Endothelial cell of hepatic sinusoid (primary cell): ENCODE measurements around the gene MBD5.
"Not testable (repeated sequence)": the region's sequence is repeated elsewhere in the genome, so short reads cannot be mapped to it uniquely, and the experiment has no call there.

Experiments used
- in situ Hi-C: cut with HindIII; loops from 2 replicates; pipeline ENCODE4 v1.10.0; 2017; ENCODE audit warnings: low sequenced_read_pairs

MBD5 gene

DNA sequence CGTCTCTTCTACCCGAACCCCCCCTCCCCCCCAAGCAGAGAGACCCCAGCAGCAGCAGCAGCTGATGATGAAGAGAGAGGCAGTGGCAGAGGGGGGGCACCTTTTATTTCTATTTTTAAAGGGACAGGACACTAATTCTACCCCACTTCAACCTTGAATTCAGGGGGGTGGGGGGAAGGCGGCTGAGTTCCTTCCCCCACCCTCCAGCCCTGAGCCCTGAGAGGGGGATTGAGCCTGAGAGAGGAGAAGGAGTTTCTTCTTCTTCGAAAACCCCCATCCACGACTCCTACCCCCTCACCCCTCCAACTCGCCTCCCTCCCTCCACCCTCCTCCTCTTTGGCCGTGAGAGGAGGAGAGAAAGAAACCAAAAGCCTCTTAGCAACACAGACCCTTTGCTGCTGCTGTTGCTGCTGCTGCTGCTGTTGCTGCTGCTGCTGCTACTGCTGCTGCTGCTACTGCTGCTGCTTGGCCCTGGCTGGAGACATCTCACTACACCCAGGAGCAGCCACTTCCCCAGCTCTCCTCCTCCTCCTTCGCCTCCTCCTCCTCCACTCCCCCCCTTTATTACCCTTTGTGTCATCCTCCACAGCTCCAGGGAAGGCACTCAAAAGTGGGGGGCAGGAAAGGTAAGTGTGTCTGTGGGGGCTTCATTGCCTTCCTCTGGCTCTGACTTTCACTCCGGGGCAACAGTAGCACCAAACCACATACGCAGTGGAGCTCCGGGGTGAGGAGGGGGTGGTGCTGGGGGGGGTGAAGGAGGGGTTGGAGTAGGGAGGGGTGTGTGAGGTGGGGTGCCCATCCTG is at the start of gene MBD5:
Gene MBD5 (plus strand): TSS at position 33 of the 803 bp plus-strand sequence.
- in situ Hi-C loops, result no loop called here

DNA sequence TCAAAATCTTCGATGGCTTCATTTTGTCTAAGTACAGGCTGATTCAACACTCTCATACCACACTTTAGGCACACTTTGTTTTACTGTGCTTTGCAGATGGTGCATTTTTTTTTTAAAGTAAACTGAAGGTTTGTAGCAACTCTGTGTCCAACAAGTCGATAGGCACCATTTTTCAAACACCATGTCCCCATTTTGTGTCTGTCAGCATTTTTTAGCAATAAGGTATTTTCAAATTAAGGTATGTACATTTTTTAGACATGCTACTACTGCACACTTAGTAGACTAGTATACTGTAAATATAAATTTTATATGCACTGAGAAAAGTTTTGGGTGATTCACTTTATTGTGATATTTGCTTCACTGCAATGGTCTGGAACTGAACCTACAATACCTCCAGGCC is 44.8 kb upstream of the MBD5 start:
- in situ Hi-C loops, result no loop called here

DNA sequence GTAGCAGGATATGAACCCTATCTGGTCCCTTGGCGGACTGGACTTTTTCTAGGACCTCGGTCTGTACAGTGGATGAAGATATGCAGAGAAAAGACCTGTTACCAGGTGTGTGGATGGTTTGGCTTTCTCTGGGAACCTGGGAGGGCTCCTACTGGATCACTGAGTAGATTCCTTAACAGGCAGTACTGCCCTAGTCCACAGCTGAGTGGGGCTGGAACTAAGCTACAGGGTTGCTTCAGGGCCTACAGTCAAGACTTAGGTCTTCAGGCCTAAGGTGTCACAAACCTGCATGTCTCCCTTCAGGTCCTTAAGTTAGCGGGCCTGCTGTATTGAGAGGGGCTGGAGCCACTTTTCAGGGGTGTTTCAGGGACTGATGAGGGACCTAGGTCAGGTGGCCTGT is 43.2 kb upstream of the MBD5 start:
- in situ Hi-C loops, result no loop called here

DNA sequence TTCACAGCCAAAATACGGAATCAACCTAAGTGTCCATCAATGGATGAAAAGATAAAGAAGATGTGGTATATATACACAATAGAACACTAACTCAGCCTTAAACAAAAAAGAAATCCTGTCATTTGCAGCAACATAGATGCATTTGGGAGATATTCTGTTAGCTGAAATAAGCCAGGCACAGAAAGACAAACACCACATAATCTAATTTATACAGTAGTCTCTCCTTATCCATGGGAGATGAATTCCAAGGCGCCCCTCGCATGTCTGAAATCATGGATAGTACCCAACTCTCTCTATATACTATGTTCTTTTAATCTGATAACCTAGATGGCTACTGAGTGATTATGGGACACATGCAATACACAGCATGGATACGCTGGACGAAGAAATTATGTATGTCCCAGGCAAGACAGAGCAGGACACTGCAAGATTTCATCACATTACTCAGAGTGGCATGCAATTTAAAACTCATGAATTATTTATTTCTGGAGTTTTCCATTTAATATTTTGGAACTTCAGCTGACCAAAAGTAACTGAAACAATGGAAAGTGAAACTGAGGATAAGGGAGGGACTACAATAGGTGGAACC is 39.9 kb upstream of the MBD5 start:
- in situ Hi-C loops, result no loop called here

DNA sequence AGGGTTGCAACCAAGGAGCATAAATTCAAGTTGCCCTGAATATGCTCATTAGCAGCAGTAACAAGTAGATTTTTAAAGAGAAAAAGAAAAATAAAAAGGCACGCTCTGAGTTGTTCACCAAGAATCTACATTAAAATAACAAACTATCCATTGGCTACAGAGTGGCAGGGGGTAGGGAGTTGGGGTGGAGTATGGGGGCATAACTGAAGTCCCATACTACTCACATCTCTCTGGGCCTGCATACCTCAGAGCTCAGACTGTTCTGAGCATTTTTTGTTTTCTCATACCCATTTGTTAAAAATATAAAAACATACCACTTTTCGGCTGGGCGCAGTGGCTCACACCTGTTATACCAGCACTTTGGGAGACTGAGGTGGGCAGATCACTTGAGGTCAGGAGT is 31.8 kb upstream of the MBD5 start:
- in situ Hi-C loops, result no loop called here

DNA sequence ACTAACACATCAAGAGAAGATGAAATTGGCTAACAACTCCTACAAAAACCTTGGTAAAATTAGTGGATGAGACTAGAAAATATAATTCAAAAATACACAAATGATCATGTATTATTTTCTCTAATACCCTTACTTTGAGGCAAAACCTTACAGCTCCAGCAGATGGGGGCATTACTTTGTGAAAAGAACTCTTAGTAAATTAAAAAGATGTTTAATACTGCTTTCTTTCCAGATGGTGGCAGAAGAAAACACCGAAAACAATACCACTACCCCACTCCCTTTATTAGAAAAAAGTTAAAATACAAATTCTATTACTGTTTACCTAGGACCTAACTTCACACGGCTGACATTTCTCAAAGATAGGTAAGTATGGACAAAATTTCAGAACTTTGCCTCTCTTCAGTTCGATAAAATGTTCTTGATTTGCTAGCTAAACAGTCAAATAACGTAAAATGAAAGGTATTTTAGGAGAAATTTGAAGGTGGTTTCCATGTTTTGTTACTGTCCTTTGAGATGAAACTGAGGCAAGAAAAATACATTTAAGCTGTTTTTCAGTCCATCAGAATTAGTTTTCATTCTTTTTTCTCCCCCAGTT is 31.0 kb upstream of the MBD5 start:
- in situ Hi-C loops, result no loop called here

DNA sequence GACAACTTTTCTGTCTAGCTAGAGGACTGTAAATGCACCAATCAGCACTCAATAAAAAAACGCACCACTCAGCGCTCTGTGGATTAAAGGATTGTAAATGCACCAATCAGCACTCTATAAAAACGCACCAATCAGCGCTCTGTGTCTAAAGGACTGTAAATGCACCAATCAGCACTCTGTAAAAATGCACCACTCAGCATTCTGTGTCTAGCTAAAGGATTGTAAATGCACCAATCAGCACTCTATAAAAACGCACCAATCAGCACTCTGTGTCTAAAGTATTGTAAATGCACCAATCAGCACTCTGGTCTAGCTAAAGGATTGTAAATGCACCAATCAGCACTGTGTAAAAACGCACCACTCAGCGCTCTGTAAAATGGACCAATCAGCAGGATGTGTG is 25.9 kb upstream of the MBD5 start:
- in situ Hi-C loops, result not testable (repeated sequence)

DNA sequence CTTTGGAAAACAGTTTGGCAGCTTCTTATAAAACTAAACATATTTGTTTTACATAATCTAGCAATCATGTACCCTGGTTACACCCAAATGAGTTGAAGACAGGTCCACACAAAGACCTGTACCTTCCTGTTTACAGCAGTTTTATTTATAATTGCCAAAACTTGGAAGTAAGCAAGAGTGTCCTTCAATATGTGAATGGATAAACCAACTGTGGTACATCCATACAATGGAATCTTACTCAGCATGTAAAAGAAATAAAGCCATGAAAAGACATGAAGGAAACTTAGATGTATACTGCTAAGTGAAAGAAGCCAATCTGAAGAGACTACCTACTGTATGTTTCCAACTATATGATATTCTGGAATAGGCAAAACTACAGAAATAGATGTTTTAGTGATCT is 24.1 kb upstream of the MBD5 start:
- in situ Hi-C loops, result no loop called here

DNA sequence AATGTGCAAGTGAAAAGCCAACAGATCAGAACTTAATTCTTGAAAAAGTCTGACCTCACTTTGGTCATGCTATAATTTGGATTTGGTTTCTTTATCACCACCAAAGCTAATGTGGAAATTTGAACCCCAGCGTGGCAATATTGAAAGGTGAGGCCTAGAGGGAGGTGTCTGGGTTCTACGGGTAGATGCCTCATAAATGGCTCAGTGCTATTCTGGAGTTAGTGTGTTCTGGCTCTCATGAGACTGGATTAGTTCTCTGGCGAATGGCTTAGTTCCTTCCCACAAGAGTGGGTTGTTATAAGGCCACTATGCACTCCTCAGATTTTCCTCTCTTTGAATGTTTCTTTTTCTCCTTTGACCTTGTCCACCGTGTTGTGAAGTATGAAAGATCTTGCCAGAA is 22.7 kb upstream of the MBD5 start:
- in situ Hi-C loops, result no loop called here

DNA sequence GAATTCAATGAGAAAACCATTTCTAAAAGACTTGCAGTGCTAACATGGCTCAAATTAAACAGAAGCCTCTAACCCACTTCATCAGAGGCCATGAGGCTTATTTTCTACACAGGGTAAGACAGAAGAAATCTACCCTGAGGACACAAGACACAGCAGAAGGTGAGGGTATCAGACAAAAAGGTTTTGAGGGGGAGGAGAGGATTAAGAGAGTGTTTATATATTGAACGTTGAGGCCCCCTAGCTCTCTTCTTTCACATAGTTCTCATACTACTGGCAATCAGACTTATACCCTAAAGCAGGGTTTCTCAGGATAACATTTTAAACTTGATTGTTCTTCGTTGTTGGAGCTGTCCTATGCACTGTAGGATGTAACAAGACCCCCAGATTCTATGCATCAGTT is 21.8 kb upstream of the MBD5 start:
- in situ Hi-C loops, result no loop called here

DNA sequence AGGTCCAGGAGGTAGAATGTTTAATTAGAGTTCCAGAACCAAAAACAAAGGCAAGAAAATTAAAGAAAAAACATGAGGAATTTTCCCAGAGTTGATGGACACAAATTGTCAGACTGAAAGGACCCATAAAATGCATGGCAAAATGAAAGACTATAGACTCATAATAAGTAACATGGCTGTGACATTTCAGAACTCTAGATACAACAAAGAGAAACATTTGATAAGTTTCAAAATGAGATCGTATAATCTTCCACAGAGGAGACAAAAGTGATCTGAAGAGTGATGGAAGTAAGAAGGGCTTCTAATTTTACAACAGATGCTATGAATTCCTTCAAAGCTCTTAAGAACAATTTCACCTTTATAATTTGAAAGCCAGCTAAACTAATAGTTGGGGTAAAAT is 20.8 kb upstream of the MBD5 start:
- in situ Hi-C loops, result no loop called here

DNA sequence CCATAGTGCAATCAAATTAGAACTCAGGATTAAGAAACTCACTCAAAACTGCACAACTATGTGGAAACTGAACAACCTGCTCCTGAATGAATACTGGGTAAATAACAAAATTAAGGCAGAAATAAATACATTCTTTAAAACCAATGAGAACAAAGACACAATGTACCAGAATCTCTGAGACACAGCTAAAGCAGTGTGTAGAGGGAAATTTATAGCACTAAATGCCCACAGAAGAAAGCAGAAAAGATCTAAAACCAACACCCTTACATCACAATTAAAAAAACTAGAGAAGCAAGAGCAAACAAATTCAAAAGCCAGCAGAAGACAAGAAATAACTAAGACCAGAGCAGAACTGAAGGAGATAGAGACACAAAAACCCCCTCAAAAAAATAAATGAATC is 18.5 kb upstream of the MBD5 start:
- in situ Hi-C loops, result not testable (repeated sequence)

DNA sequence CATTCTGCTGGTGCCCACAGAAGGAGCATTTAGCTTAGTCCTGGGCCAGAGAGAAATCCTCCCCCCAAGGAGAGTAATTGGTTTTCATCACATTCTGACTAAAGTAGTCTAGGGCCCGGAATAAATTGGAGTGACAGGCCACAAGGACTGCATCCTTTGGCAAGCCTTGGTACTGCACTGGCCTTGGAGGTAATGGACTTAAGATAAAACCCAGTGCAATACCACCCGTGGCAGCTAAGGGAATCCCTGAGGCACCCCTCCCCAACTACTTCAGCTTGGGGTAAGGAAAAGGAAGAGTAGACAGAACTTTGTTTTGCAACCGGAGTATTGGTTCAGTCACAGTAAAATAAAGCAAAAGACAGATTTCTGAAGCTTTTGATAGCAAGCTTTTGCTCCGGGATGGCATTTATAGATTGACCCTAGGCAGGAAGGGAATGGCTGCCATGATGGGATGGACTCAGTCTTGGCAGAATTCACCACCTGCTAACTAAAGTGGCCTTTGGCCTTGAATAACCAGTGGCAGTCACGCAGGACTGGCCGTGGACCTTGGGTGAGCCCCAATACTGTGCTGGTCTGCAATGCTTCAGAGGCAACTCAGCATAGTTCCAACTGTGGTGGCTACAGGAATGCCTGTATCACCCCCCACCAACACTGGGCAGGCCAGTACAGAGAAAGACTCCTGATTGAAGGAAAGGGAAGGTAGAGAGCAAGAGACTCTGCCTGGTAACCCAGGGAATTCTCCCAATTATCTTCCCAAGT is 14.5 kb upstream of the MBD5 start:
- in situ Hi-C loops, result no loop called here

DNA sequence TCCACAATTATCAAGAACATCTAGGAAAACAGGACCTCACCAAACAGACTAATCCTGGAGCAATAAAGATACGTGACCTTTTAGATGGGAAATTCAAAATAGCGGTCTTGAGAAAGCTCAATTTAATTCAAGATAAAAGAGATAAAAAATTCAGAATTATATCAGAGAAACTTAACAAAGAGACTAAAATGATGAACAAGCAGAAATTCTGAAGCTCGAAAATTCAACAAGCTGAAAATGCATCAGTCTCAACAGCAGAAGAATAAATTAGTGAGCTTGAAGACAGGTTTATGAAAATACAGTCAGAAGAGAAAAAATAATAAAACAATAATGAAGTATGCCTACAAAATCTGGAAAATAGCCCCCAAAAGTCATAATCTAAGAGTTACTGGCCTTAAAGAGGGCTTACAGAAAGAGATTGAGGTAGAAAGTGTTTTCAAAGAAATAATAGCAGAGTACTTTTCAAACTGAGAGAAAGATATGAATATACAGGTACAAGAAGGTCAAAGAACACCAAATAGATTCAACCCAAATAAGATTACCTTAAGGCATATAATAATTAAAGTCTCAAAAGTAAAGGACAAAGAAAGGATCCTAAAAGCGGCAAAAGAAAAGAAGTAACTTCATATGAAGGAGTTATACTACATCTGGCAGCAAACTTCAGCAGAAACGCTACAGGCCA is 13.5 kb upstream of the MBD5 start:
- in situ Hi-C loops, result no loop called here

DNA sequence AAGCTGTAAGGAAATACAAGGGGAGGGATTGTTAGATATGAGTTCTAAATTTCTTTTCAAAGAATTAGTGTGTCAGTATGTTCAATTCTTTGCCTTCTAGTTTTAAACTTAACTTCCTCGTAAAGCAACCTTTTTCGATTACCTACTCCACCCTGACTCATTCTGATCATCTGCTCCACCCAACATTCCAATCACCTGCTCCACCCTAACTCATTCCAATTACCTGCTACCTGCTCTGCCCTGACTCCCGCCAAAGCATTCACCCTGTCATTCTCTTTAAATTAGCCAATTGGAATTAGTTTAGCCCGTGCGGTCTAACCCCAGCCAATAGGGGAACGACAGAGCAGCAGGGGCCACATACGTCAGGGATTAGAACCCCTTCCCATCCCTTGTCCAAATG is 12.5 kb upstream of the MBD5 start:
- in situ Hi-C loops, result not testable (repeated sequence)

DNA sequence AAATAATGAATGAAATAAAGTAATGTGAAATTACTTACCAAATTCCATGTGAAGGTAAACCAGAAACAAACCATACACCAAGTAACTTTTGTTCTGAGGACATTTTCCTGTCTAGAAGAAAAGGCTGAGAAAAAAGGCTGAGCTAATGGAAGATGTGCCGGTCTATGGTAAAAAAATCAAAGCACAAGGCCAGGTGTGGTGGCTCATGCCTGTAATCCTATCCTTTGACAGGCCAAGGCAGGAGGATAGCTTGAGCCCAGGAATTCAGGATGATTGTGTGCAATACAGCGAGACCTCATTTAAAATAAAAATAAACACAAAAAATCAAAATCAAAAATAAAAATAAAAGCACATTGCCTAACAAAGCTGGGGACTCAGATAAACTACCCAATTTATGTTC is 7.0 kb upstream of the MBD5 start:
- in situ Hi-C loops, result no loop called here

DNA sequence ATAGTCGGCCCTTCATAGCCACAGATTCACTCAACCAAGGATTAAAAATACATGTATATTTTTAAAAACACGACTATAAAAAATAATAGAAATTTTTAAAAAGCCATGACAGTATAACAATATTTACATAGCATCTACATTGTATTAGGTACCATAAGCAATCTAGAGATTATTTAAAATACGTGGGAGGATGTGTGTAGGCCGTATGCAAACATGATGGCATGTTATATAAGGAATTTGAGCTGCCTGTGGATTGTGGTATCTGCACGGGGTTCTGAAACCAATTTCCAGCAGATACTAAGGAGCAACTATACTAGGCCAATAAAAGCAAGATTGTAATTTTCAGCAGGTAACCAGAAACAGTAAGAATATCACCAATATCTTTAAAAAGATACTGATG is 6.3 kb upstream of the MBD5 start:
- in situ Hi-C loops, result no loop called here

DNA sequence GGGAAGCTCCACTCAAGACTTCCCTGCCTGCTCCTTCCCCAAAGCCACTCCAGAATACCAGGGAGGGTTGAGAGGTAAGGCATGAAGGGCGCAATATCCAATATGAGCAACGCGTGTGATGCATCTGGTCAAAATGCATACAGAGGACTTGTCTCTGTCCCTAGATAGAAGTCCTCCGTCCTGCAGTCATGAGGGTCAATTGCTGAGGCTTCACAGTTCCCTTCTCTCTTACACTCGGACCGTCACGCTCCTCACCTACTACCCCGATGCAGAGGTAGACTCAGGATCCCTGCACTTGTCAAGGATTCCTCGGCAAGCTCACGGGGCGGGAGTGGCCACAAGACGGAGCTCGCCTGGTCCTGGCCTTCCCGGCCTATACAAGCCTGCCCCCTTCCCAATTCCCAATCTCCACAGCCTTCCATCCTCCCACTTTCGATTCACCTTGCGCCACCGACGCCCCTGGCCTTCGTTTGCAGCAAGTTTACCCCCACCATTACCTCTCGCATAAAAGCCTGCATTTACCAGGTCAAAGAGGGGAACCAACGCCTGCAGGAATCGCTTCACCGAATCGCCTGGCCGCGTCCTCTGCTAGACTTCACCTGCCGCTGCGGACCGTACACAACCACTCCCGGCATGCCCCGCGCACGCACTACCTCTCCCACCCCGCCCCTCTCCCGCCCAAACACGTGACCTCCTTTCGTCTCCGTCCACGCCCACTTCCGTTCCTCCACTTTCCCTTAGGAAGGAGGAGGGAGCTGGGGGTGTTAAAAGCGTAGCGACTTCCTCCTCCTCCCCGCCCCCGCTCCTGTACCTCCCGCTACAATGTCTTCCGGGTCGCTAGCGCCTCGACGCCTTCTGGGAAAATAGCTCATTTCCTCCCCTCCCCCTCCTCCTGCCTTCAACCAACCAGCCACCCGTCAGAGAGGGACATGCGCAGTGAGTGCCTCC is 506 bp upstream of the MBD5 start, which contains the start of gene ORC4:
Gene ORC4 (minus strand): TSS at position 627 of the 948 bp plus-strand sequence. CDS start 44,779 bp downstream, outside the sequence.
- in situ Hi-C loops, result no loop called here

DNA sequence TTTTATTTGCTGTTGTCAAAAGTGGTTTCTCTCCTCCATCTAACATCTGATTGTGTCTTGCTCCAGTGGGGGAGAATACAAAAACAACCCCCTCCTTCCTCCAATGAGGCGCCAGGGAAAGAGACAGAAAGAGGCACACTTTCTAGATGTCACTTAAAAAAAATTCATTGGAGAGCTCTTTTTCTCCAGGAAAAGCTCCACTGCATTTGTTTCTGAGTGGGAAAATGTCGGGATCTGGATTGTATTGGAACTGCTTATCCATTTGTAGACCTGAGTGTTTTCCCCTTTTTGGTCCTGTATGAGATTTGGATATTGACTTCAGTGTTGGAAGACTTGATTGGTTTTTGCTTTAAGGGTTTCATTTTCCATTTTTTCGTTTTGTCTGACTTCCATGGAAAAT is 995 bp downstream of the MBD5 start:
- in situ Hi-C loops, result no loop called here

DNA sequence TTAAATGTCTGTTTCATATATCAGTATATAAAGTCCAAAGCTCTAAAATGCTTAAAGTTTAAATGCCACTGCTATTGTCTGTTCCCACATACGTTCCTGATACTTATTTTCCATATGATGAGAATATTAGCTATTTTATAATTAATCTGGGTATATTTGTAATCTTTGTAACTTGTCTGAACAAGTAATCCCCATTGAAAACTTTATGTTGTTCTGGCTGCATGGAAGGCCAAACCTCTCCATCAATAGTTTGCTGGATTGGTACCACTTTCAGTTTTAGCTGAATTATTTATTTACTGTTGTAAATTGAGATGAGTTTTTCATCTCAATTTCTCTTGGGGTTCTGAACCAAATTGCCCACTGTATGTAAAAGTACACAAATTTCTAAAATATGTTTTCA is 1.5 kb downstream of the MBD5 start:
- in situ Hi-C loops, result no loop called here
